ENCODE measurements around the gene RNF149.
"Not testable (repeated sequence)": the region's sequence is repeated elsewhere in the genome, so short reads cannot be mapped to it uniquely, and the experiment has no call there.

Gene RNF149

DNA sequence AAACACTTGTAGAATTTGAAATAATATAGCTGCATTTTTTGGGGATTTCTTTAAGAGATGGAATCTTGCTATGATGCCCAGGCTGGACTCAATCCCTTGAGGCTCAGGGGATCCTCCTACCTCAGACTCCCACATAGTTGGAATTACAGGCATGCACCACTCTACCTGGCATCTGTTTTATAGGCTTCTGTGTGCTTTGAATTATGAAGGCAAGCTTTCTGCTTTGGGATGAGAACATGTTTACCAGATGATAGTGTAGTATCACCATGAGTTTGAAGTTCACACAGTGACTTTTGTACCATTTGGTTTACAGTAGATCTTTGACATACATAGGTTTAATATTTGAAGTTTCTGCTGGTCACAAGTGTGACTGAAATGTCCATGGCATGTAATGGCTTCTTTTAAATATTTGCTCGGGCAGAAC is 45.1 kb downstream of the RNF149 start:
- no peak for DNase-seq (ENCODE audit: low read depth in 2 of 2, low spot score in 1 of 2)

DNA sequence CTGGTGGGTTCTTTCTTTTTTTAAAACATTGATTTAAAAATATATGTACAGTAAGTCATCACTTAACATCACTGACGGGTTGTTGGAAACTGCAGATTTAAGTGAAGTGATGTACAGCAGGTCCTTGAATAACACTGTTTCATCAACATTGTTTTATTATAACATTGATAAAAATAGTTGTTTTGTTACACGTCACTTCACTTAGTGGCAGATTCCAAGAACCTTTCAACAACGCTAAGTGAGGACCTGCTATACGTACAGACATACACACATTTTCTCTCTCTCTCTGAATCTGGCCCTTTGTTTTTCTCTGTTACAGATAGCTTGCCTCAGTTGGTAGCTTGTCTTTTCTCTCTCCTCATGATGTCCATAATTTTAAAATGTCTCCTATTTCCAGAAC is 46.4 kb downstream of the RNF149 start:
- DNase-seq (ENCODE audit: low read depth in 2 of 2, low spot score in 1 of 2) = no peak

DNA sequence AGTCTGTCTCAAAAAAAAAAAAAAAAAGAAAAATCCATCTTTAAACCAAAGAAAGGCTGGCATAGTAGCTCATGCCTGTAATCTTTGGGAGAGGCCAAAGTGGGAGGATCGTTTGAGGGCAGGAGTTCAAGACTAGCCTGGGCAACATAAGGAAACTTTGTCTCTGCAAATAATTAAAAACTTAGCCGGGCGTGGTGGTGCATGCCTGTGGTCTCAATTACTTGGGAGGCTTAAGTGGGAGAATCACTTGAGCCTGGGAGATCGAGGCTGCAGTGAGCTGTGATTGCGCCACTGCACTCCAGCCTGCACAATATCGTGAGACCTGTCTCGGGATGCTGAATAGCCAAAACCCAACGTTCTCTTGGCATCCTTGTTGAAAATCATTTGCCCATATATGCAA is 49.7 kb downstream of the RNF149 start:
- no peak for DNase-seq (ENCODE audit: low read depth in 2 of 2, low spot score in 1 of 2)

DNA sequence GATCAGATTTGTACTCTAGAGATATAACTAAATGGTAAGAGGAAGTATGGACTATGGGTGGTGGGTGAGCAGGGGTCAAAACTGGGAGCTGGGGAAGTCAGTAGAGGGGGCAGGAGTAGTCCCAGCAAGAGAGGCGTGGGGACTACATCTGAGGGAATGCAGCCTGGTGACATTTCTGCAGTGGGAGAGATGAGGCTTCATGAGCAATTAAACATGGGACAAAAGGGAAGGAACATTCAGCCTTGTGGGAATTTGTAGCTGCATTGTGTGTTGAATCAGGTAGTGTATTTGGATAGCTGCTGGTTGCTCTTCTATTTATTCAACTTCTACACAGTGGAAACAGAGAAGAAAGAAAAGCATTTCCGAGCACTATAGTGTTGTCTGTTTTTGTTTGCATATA is 52.2 kb downstream of the RNF149 start:
- DNase-seq (ENCODE audit: low read depth in 2 of 2, low spot score in 1 of 2) = no peak

DNA sequence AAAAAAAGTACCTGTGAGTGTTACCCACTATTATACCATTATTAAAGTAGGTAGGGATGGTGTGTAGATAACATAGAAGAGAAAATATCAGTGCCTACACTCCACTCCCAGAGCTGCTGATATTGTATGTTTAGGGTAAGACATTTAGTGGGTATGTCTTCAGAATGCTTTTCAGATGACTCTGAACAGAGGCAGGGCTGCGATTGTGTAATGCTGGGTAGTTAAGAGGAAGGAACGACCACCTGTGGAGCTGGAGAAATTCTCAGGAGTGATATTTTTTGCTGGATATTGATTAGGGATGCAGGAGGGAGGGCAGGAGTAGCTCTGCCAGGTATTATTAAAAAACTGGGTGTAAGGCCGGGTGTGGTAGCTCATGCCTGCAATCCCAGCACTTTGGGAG is 53.0 kb downstream of the RNF149 start:
- DNase-seq (ENCODE audit: low read depth in 2 of 2, low spot score in 1 of 2) = no peak

DNA sequence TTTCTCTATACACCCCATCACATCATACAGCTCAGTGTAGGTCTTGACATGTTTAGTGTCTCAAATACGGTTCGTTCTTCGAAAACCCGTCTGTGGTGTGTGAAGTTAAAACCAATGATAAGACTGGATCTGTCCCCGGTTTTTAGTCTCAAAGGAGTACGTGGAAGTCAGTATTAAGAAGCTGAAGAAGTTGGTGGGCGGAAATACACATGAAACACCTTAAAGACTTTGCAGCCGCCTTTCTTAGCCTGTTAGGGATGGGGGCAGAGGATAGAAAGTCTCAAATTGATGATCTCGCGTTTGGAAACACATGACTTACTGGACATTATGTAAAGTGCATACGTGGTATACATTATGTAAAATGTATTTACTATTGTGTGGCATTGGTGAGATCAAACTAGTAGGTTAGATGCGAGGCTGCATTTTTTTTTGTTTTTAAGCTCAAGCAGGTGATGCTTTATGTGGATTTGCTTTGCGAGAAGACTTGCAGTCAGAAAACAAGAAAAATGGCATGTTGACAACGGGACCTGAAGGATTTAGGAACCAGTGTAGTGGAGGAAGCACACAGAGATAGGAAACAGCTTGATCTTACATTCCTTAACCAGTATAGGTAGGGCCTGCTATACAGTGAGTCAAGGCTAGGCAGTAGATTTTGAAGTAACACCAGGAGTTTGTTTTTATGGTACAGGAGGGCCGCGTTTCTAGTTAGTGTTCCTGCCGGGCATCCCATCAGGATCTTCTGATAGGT is 54.6 kb downstream of the RNF149 start:
- DNase-seq (ENCODE audit: low read depth in 2 of 2, low spot score in 1 of 2) = no peak

DNA sequence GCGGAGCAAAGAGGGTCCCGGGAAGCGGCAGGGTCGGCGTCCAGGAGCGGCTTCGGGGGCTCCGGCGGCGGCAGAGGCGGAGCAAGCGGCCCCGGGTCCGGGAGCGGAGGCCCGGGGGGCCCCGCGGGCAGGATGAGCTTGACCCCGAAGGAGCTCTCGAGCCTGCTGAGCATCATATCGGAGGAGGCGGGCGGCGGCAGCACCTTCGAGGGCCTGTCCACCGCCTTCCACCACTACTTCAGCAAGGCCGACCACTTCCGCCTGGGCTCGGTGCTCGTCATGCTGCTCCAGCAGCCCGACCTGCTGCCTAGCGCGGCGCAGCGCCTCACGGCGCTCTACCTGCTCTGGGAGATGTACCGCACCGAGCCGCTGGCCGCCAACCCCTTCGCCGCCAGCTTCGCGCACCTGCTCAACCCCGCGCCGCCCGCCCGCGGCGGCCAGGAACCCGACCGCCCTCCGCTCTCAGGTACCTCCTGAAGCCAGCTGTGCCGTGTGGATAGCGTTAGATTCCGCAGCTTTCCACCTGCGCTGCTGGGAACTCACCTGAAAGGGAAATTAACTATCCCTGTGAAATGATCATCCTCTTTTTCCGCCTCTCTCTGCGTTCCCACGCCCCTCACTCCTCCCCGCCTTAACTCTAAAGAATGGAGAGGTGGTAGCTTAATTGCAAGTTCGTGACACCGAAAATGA is 55.3 kb downstream of the RNF149 start:
- DNase-seq (ENCODE audit: low read depth in 2 of 2, low spot score in 1 of 2) = peak; percentile 37 to 52

DNA sequence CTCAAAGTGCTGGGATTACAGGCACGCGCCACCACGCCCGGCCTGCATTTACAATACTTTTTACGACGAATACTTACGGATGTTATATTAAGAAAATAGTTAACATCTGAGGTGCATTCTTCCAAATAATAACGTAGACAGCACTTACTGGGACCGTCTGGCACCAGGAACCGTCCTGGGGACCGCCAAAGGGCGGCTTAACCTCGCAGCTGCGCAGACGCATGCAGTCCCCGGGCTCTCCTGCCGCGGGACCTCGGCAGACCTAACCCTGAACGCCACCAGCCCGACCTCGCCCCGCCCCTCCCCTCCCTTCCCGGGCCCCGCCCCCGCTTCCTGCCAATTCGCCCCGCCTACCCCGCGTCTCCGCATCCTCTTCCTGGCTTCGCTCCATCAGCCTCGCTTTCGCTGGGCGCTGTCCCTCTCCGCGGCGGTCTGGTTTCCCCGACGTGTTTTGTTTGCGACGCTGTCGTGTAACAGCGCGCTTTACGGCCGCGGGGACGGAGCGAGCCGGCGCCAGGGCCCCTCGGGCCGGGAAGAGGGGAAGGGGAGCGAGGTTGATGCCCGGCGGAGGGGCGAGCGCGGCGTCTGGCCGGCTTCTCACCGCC is 56.0 kb downstream of the RNF149 start, which contains the start of gene CNOT11:
TSS of gene CNOT11 (plus strand) at position 479 of the 605 bp plus-strand sequence. CDS start at position 558, 79 bp downstream.
- DNase-seq (ENCODE audit: low read depth in 2 of 2, low spot score in 1 of 2) = peak; percentile 98 to 99

DNA sequence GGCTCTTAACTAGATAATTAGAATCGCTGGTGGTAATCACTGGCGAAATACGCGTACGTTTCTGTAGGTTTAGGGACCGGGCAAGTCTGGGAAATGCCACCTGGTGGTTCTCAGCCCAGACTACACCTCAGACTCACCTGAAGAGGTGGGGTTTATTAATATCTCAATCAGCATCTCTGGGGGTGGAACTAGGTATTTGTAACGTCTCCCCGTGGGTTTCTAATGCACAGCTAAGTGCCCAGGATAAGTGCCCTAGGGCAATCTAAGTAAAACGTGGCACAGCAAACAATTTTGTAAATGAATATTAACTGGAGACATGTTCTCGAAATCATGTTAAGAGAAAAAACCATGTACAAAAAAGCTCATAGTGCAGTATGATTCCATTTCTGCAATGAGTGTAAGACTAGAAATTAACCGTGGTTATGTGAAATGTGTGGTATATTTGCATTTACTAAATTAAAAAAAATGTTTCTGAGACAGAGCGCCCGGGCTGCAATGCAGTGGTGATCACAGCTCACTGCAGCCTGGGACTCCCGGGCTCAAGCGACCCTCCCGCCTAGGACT is 56.6 kb downstream of the RNF149 start:
- DNase-seq (ENCODE audit: low read depth in 2 of 2, low spot score in 1 of 2) = no peak

DNA sequence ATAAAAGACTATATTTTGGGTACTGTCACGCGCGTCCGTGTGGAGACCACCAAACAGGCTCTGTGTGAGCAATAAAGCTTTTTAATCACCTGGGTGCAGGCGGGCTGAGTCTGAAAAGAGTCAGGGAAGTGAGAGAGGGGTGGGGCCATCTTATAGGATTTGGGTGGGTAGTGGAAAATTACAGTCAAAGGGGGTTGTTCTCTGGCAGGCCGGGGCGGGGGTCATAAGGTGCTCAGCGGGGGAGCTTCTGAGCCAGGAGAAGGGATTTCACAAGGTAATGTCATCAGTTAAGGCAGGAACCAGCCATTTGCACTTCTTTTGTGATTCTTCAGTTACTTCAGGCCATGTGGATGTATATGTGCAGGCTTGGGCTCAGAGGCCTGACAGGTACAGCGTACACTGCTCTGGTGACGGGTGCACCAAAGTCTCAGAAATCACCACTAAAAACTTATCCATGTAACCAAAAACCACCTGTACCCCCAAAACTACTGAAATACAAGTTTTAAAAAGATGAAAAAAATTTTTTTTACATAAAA is 57.2 kb downstream of the RNF149 start:
- not testable (repeated sequence) for DNase-seq (ENCODE audit: low read depth in 2 of 2, low spot score in 1 of 2)

DNA sequence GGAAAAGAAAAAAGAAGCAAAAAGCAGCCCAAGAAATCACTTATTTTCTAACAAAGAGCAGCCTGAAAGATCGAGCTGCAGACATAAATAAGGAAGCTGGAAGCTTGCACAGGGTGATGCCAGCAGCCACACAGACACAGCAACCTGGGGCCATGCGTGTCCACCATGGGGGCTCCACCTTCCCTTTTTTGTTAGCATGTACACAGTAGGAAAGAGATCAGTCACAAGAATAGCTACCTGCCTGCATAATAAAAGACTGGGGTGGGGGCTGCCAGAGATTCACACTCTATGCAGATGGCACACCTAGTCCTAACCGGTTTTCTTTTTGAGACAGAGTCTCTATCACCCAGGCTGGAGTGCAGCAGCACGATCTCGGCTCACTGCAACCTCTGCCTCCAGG is 58.7 kb downstream of the RNF149 start:
- DNase-seq (ENCODE audit: low read depth in 2 of 2, low spot score in 1 of 2) = no peak

DNA sequence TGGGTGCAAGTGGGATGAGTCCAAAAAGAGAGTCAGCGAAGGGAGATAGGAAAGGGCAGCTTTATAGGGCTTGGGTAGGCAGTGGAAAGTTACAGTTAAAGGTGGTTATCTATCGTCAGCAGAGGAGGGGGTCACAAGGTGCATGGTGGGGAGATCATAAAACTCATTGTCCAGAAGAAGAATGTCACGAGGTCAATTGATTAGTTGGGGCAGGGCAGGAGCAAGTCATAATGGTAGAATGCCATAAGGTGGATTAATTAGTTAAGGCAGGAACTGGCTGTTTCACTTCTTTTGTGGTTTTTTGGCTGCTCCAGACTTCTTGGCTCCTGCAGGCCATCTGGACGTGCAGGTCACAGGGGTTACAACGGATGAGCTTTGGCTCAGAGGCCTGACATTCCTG is 59.7 kb downstream of the RNF149 start:
- DNase-seq (ENCODE audit: low read depth in 2 of 2, low spot score in 1 of 2) = not testable (repeated sequence)

DNA sequence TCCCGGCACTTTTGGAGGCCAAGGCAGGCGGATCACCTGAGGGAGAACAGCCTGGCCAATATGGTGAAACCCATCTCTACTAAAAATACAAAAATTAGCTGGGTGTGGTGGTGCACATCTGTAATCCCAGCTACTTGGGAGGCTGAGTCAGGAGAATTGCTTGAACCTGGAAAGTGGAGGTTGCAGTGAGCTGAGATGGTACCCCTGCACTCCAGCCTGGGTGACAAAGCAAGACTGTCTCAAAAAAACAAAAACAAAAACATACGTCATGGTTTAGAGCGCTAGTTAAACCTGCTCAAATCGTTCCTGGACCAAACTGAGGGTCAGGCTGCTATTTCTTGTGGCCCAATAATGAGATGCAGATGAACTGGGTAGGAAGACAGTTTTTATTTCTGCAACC is 63.0 kb downstream of the RNF149 start:
- not testable (repeated sequence) for DNase-seq (ENCODE audit: low read depth in 2 of 2, low spot score in 1 of 2)

DNA sequence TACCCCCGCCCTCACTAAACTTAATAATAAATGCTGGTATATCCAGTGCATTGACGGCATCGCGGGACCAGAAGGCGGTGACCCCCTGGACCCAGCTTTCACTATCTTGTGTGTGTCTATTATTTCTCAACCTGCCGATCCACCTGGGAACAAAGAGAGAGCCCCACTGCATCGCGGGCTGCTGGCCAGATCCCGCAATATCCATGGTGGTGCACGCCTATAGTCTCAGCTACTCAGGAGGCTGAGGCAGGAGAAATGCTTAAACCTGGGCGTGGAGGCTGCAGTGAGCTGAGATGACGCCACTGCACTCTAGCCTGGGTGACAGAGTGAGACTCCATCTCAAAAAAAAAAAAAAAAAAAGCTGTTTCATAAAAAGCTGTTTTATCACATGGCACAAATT is 63.6 kb downstream of the RNF149 start:
- not testable (repeated sequence) for DNase-seq (ENCODE audit: low read depth in 2 of 2, low spot score in 1 of 2)

DNA sequence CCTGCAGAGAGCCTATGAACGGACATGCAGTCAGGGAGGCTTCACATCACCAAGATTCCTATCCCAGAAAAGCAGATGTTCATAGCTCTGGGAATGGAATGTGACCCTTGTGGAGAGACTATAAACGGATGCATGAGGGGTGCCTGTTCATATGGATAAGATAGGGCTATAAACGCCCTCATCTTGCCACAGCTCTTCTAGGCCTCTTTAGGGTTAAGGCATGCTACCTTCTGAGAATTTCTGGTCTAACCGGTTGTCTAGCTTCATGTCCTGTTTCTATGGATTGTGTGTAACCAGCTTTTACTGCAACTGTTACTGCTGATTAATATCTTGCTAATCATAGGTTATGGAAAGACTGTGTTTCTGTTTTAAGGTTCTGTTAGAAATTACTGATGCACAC is 64.1 kb downstream of the RNF149 start:
- DNase-seq (ENCODE audit: low read depth in 2 of 2, low spot score in 1 of 2) = not testable (repeated sequence)

DNA sequence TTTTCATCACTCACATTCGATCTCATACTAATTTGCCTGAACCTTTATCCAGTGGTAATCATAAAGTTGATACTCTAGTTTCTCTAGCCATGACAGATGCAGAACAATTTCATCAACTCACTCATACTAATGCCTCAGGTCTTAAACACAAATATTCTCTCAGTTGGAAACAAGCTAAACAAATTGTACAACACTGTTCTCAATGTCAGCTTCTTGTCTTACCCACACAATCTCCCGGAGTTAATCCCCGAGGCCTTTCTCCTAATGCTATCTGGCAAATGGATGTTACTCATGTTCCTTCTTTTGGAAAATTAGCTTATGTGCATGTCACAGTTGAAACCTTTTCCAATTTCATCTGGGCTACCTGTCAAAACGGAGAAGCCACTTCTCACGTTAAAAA is 67.3 kb downstream of the RNF149 start:
- no peak for DNase-seq (ENCODE audit: low read depth in 2 of 2, low spot score in 1 of 2)

DNA sequence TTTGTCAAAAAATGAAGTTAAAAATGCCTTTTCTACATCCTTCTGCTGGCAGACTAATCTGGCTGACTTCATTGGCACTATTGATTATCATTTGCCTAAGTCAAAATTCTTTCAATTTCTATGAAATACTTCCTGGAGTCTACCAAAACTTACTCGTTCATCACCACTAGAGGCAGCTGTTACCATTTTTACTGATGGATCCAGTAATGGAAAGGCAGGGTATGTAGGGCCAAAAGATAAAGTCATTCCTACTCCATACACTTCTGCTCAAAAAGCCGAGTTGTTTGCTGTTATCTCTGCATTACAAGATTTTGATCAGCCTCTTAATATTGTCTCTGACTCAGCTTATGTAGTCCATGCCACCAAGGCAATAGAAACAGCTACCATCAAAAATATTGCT is 67.8 kb downstream of the RNF149 start:
- DNase-seq (ENCODE audit: low read depth in 2 of 2, low spot score in 1 of 2) = not testable (repeated sequence)

DNA sequence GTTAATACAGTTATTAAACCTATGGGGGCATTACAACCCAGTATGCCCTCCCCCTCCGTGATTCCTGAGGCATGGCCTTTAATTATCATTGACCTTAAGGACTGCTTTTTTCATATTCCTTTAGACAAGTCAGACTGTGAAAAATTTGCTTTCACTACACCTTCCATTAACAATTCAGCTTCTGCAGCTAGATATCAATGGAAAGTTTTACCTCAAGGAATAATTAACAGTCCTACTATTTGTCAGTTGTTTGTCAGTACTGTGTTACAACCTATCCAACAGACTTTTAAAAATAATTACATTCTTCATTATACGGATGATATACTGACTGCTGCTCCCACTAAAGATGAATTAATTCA is 68.8 kb downstream of the RNF149 start:
- DNase-seq (ENCODE audit: low read depth in 2 of 2, low spot score in 1 of 2) = not testable (repeated sequence)

DNA sequence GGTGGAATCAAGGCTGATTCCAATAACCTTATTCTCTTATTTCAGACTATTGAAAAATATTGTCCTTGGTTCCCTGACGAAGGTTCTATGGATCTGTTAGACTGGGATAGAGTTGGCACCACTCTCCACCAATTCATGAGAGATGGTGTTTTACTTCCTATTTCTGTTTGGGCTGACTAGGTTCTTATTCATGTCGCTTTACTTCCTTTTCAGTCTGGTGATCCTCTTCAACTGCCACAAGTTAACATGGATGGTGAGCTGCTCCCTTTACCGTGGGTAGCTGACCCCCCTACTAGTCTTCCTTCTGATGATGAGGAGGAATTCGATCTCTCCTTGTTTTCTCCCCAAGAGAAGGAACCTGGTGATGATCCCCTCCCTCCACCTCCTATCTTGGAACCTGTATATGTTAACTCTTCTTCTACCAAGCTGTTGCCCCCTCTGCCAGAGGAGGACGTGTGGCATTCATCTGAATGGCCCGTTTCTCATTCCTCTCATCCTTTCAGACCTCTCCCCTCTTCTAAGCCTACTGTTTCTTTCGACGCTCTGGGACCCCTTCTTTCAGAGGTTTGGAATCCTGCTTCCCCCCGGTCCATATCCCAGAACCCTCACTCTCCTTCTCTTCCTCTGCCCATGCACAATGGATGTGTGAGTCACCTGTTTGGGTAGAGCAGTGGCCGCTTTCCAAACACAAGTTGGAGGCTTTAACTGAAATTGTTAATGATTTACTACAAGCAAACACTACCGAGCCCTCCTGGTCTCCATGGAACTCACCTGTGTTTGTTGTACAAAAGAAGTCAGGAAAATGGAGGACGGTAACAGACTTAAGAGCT is 69.4 kb downstream of the RNF149 start:
- no peak for DNase-seq (ENCODE audit: low read depth in 2 of 2, low spot score in 1 of 2)

DNA sequence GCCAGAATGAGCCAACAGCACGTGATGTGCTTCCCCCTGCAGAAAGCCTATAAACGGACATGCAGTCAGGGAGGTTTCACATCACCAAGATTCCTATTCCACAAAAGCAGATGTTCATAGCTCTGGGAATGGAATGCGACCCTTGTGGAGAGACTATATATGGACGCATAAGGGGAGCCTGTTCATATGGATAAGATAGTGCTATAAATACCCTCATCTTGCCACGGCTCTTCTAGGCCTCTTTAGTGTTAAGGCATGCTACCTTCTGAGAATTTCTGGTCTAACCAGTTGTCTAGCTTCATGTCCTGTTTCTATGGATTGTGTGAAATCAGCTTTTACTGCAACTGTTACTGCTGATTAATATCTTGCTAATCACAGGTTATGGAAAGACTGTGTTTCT is 70.6 kb downstream of the RNF149 start:
- not testable (repeated sequence) for DNase-seq (ENCODE audit: low read depth in 2 of 2, low spot score in 1 of 2)

DNA sequence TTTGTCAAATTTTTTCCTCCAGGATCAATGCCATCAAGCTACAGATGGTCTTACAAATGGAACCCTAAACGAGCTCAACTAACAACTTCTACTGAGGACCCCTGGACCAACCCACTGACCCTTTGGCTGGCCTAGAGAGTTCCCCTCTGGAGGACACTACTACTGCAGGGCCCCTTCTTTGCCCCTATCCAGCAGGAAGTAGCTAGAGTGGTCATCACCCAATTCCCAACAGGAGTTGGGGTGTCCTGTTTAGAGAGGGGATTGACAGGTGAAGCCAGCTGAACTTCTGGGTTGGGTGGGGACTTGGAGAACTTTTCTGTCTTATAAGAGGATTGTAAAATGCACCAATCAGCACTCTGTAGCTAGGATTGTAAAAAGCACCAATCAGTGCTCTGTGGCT is 72.5 kb downstream of the RNF149 start:
- not testable (repeated sequence) for DNase-seq (ENCODE audit: low read depth in 2 of 2, low spot score in 1 of 2)
